ENCODE results near the gene NLRC4.

Gene NLRC4

GRCh38 chr2:32248299-32248698 lies 16.4 kb downstream of the NLRC4 start:
- no peak for DNase-seq (ENCODE audit: low read depth)
- no peak overlapping the region for H3K4me3 ChIP-seq (ENCODE audit: low read depth, low read length)
- in situ Hi-C loops (cut with HindIII; ENCODE audit: low sequenced_read_pairs) = no loop called here
- TF ChIP-seq, protein P1, sequence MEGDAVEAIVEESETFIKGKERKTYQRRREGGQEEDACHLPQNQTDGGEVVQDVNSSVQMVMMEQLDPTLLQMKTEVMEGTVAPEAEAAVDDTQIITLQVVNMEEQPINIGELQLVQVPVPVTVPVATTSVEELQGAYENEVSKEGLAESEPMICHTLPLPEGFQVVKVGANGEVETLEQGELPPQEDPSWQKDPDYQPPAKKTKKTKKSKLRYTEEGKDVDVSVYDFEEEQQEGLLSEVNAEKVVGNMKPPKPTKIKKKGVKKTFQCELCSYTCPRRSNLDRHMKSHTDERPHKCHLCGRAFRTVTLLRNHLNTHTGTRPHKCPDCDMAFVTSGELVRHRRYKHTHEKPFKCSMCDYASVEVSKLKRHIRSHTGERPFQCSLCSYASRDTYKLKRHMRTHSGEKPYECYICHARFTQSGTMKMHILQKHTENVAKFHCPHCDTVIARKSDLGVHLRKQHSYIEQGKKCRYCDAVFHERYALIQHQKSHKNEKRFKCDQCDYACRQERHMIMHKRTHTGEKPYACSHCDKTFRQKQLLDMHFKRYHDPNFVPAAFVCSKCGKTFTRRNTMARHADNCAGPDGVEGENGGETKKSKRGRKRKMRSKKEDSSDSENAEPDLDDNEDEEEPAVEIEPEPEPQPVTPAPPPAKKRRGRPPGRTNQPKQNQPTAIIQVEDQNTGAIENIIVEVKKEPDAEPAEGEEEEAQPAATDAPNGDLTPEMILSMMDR (IDR thresholded peaks at IDR 0.05; ENCODE audit: low read depth, low read length, missing control alignments) = no peak

DNA sequence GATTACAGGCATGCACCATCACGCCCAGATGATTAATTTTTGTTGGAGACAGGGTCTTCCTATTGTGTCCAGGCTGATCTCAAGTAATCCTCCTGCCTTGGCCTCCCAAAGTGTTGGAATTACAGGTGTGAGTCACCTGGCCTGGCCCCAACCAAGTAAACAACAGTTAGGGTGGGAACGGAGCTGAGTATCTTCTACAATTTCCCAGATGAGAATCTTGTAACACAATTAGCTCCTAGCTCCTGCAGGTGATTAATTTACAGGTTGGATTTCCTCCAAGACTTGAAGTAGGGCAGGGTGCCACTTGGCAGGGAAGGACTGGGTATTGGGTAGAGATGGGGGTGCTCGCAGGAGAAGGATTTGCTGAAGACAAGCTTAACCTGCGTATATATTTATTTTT lies 17.8 kb downstream of the NLRC4 start:
- no peak for DNase-seq (ENCODE audit: low read depth)
- in situ Hi-C loops (cut with HindIII; ENCODE audit: low sequenced_read_pairs) = no loop called here
- no peak overlapping the region for H3K4me3 ChIP-seq (ENCODE audit: low read depth, low read length)
- TF ChIP-seq, protein P1 (IDR thresholded peaks at IDR 0.05; ENCODE audit: low read depth, low read length, missing control alignments) = no peak

DNA sequence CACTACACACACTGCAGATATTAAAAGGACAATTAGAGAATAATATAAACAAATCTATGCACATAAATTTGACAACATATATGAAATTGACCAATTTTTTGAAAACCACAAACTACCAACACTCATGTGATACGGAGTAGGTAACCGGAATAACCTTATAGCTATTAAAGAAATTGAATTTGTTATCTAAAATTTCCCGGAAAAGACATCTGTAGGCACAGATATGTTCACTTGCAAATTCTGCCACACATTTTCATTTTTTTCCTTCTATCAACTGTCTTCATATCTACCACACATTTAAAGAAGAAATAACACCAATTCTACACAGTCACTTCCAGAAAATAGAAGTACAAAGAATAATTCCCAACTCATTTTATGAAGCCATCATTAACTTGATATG lies 22.4 kb downstream of the NLRC4 start:
- in situ Hi-C loops (cut with HindIII; ENCODE audit: low sequenced_read_pairs) = no loop called here
- DNase-seq (ENCODE audit: low read depth) = no peak
- TF ChIP-seq, protein P1 (IDR thresholded peaks at IDR 0.05; ENCODE audit: low read depth, low read length, missing control alignments) = no peak
- no peak overlapping the region for H3K4me3 ChIP-seq (ENCODE audit: low read depth, low read length)

- H3K4me3 ChIP-seq (ENCODE audit: low read depth, low read length) = no peak overlapping the region
- TF ChIP-seq, protein P1 (IDR thresholded peaks at IDR 0.05; ENCODE audit: low read depth, low read length, missing control alignments) = no peak
- DNase-seq (ENCODE audit: low read depth) = no peak
- in situ Hi-C loops (cut with HindIII; ENCODE audit: low sequenced_read_pairs) = no loop called here
Measured at GRCh38 chr2:32237996-32238395, 26.7 kb downstream of the NLRC4 start.

- TF ChIP-seq, protein P1 (IDR thresholded peaks at IDR 0.05; ENCODE audit: low read depth, low read length, missing control alignments) = no peak
Measured at GRCh38 chr2:32237488-32237887, 27.2 kb downstream of the NLRC4 start.

DNA sequence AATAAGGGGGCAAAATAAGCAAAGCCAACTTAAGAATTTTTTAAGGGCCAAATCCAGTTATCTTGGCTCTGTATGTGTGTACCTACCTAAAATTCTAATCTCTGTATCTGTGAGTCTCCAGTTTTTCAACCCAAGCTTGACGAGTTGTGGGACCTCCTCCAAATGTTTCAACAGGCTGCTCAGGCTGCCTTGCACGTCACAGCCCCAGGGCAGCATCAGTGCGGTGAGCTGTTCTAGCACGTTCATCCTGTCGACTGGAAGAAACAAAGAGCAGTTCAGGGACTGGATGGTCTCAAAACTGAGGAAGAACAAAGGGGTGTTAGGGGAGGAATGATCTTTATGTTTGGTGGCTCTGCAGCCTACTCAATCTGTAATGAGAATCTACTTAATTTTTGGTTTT lies 29.4 kb downstream of the NLRC4 start:
- DNase-seq (ENCODE audit: low read depth) = no peak
- TF ChIP-seq, protein P1 (IDR thresholded peaks at IDR 0.05; ENCODE audit: low read depth, low read length, missing control alignments) = no peak
- no peak overlapping the region for H3K4me3 ChIP-seq (ENCODE audit: low read depth, low read length)
- in situ Hi-C loops (cut with HindIII; ENCODE audit: low sequenced_read_pairs) = no loop called here

More at GRCh38 chr2:32237488-32237887, 27.2 kb downstream of the NLRC4 start:
- in situ Hi-C loops (cut with HindIII; ENCODE audit: low sequenced_read_pairs) = no loop called here
- no peak for DNase-seq (ENCODE audit: low read depth)
- no peak overlapping the region for H3K4me3 ChIP-seq (ENCODE audit: low read depth, low read length)

DNA sequence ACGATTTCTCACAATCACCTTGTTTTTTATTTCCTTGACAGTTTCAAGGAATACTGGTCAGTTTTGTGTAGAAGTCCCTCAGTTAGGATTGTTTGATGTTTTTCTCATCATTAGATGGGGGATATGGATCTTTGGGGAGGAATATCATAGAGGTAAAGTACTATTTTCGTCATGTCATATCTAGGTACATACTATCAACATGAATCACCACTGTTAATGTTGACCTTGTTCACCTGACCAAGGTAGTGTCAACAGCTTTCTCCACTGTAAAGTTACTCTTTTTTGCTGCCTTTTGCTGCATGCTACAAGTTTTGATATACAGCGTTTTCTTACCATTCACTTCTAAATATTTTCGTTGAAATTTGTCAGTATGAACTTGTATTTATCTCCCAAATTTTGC lies 32.7 kb downstream of the NLRC4 start:
- TF ChIP-seq, protein P1 (IDR thresholded peaks at IDR 0.05; ENCODE audit: low read depth, low read length, missing control alignments) = no peak
- DNase-seq (ENCODE audit: low read depth) = no peak
- in situ Hi-C loops (cut with HindIII; ENCODE audit: low sequenced_read_pairs) = no loop called here
- no peak overlapping the region for H3K4me3 ChIP-seq (ENCODE audit: low read depth, low read length)

Measured in astrocyte of the cerebellum (primary cell).